MM.1S (cell line): ENCODE results near the gene TAF1L.

Source experiments
- DNase-seq: peaks from one replicate; pipeline ENCODE4 v3.0.0-alpha.2; 2015
- H2AFZ ChIP-seq: fragments of 300-600 bp; sonication (generic); 2 replicates; pipeline ENCODE4 v1.6.0; 2016; ENCODE audit warnings: antibody characterized with exemption, low read length
- H3F3A ChIP-seq: fragments of 300-600 bp; sonication (generic); 2 replicates; pipeline ENCODE4 v1.6.1; 2016; ENCODE audit warnings: mild to moderate bottlenecking, antibody characterized with exemption, low read length, moderate library complexity, mixed read lengths; ENCODE audit not compliant: insufficient read depth
- H3K27ac ChIP-seq: fragments of 300-600 bp; sonication (generic); 2 replicates; pipeline ENCODE4 v1.5.1; 2016; ENCODE audit warnings: mild to moderate bottlenecking, low read length
- H3K27me3 ChIP-seq: fragments of 300-600 bp; sonication (generic); replicated peaks from 2 replicates; pipeline ENCODE4 v1.6.0; 2016; ENCODE audit warnings: low read length; ENCODE audit not compliant: insufficient read depth
- H3K36me3 ChIP-seq: fragments of 300-600 bp; sonication (generic); replicated peaks from 2 replicates; pipeline ENCODE4 v1.6.1; 2016; ENCODE audit warnings: mild to moderate bottlenecking, low read length, mixed read lengths; ENCODE audit not compliant: insufficient read depth
- H3K4me1 ChIP-seq: fragments of 300-600 bp; sonication (generic); 2 replicates; pipeline ENCODE4 v1.6.1; 2016; ENCODE audit warnings: low read length, mixed read lengths
- H3K4me2 ChIP-seq: fragments of 300-600 bp; sonication (generic); 2 replicates; pipeline ENCODE4 v1.6.0; 2016; ENCODE audit warnings: low read depth, low read length
- H3K4me3 ChIP-seq: fragments of 300-600 bp; sonication (generic); 2 replicates; pipeline ENCODE4 v1.5.1; 2016; ENCODE audit warnings: low read length, mixed read lengths
- H3K79me2 ChIP-seq: fragments of 300-600 bp; sonication (generic); 2 replicates; pipeline ENCODE4 v1.6.1; 2016; ENCODE audit warnings: mixed run types, low read length, mixed read lengths
- H3K9ac ChIP-seq: fragments of 300-600 bp; sonication (generic); 2 replicates; pipeline ENCODE4 v1.6.1; 2016; ENCODE audit warnings: low read length, mixed read lengths
- H3K9me2 ChIP-seq: fragments of 300-600 bp; sonication (generic); replicated peaks from 2 replicates; pipeline ENCODE4 v1.6.1; 2016; ENCODE audit warnings: mild to moderate bottlenecking, low read length, mixed read lengths; ENCODE audit not compliant: insufficient read depth
- H3K9me3 ChIP-seq: fragments of 300-600 bp; sonication (generic); replicated peaks from 2 replicates; pipeline ENCODE4 v1.6.1; 2016; ENCODE audit warnings: mild to moderate bottlenecking, low read length, mixed read lengths; ENCODE audit not compliant: insufficient read depth
- H4K20me1 ChIP-seq: fragments of 300-600 bp; sonication (generic); 2 replicates; pipeline ENCODE4 v1.6.1; 2016; ENCODE audit warnings: mild to moderate bottlenecking, low read length, moderate library complexity, mixed read lengths; ENCODE audit not compliant: insufficient read depth
- CTCF ChIP-seq: fragments of 300-600 bp; sonication (generic); IDR thresholded peaks from 2 replicates; pipeline ENCODE4 v1.5.1; 2016; ENCODE audit warnings: antibody characterized with exemption, low read length, mixed read lengths
- EZH2 ChIP-seq: fragments of 300-600 bp; sonication (generic); optimal IDR thresholded peaks from 2 replicates; pipeline ENCODE3; 2017; ENCODE audit warnings: low read depth, mild to moderate bottlenecking, antibody characterized with exemption, low read length, mixed read lengths
- EZH2phosphoT487 ChIP-seq: fragments of 300-600 bp; sonication (generic); IDR thresholded peaks from 2 replicates; pipeline ENCODE4 v1.6.1; 2018; ENCODE audit warnings: antibody characterized with exemption, low read length

TAF1L gene

GRCh38 chr9:32596096-32596865 is 39.2 kb downstream of the TAF1L start:
- H2AFZ ChIP-seq, result no peak overlapping the region
- no peaks in the 10 kb centered on the region for H3K79me2 ChIP-seq
- H3K9me2 ChIP-seq, result no peaks in the 10 kb centered on the region
- TF ChIP-seq EZH2phosphoT487, result no peak
- no peak for TF ChIP-seq CTCF
- TF ChIP-seq EZH2, result no peak
- H3K27me3 ChIP-seq, result no peaks in the 10 kb centered on the region
- H3K27ac ChIP-seq, result no peak overlapping the region
- no peaks in the 10 kb centered on the region for H3K4me1 ChIP-seq
- H3K4me3 ChIP-seq, result no peak overlapping the region
- no peaks in the 10 kb centered on the region for H3K36me3 ChIP-seq
- no peak overlapping the region for H3K4me2 ChIP-seq
- no peaks in the 10 kb centered on the region for H4K20me1 ChIP-seq
- H3K9me3 ChIP-seq, result no peaks in the 10 kb centered on the region
- no peak for DNase-seq
- H3F3A ChIP-seq, result no peaks in the 10 kb centered on the region
- H3K9ac ChIP-seq, result no peak overlapping the region

GRCh38 chr9:32590898-32591297 is 44.6 kb downstream of the TAF1L start:
- Histone ChIP-seq H3K27ac (no peak overlapping the region), H3F3A (peaks cover 3% of the 10 kb centered on the region; the same call in 1 of the 2 replicates), H3K9me2 (no peaks in the 10 kb centered on the region), H3K4me2 (no peak overlapping the region), H4K20me1 (no peaks in the 10 kb centered on the region), H3K9ac (no peak overlapping the region), H2AFZ (no peak overlapping the region), H3K36me3 (no peaks in the 10 kb centered on the region), H3K4me3 (no peak overlapping the region), H3K9me3 (no peaks in the 10 kb centered on the region), H3K79me2 (no peaks in the 10 kb centered on the region), H3K4me1 (0 out of 2 replicates have a peak, but pooled peaks cover 6% of the 10 kb centered on the region), H3K27me3 (no peaks in the 10 kb centered on the region)
- TF ChIP-seq EZH2, result no peak
- DNase-seq, result no peak

GRCh38 chr9:32590476-32590875 is 45.0 kb downstream of the TAF1L start:
- Histone ChIP-seq H3K4me3 (no peak overlapping the region), H3K9me2 (no peaks in the 10 kb centered on the region), H4K20me1 (no peaks in the 10 kb centered on the region), H2AFZ (no peak overlapping the region), H3K27me3 (no peaks in the 10 kb centered on the region), H3K36me3 (no peaks in the 10 kb centered on the region), H3K79me2 (no peaks in the 10 kb centered on the region), H3K9me3 (no peaks in the 10 kb centered on the region), H3K4me2 (no peak overlapping the region), H3F3A (peaks cover 3% of the 10 kb centered on the region; the same call in 1 of the 2 replicates), H3K4me1 (0 out of 2 replicates have a peak, but pooled peaks cover 6% of the 10 kb centered on the region), H3K9ac (no peak overlapping the region), H3K27ac (no peak overlapping the region)
- no peak for TF ChIP-seq EZH2
- no peak for TF ChIP-seq EZH2phosphoT487
- no peak for TF ChIP-seq CTCF
- DNase-seq, result no peak
